Measurements from ENCODE around the gene PKIB.

GRCh38 chr6:122609881-122610689, at the start of gene PKIB:
- no peak for TF ChIP-seq POLR2A (IDR thresholded peaks at IDR 0.05; ENCODE audit: low read length)
- no peak for TF ChIP-seq GATA1 (IDR thresholded peaks at IDR 0.05; ENCODE audit: low read depth, low read length)

Data from erythroblast (primary cell).